Measurements from ENCODE around the gene RBMX.

GRCh38 chrX:136829413-136829812, 51.1 kb downstream of the RBMX start:
- TF ChIP-seq TAF1 (IDR thresholded peaks at IDR 0.05; ENCODE audit: low read depth, low read length) (no peak), POLR2A (IDR thresholded peaks at IDR 0.05; ENCODE audit: low read depth, low read length) (no peak), SPI1 (IDR thresholded peaks at IDR 0.05; ENCODE audit: low read depth, low read length) (no peak), POLR2AphosphoS5 (IDR thresholded peaks at IDR 0.05; ENCODE audit: low read depth, low read length) (no peak)

All from GM12891 (cell line).